K562 (cell line): ENCODE measurements around the gene MMP7. TPM values are rescaled to one million over a fixed set of nuclear protein-coding genes. Genes with fewer than 3 reads are reported as not detected.
A peak's percentile ranks its signal among the peaks of the same experiment; 100 is the strongest.

Experiments
- BDP1 ChIP-seq: IDR thresholded peaks from 3 replicates; pipeline ENCODE4 v1.6.1; 2011; ENCODE audit not compliant: insufficient read length, insufficient read depth
- CC2D1A ChIP-seq: fragments of 450-650 bp; IDR thresholded peaks from 2 replicates; pipeline ENCODE4 v1.6.1; 2017; ENCODE audit warnings: mild to moderate bottlenecking
- CHCHD3 ChIP-seq: fragments of 250-450 bp; sonication (Bioruptor Pico); IDR thresholded peaks from 2 replicates; pipeline ENCODE4 v2.1.2; 2022; ENCODE audit warnings: mild to moderate bottlenecking
- CHD1 ChIP-seq: fragments of 200-600 bp; sonication (generic); IDR thresholded peaks from one replicate; pipeline ENCODE4 v1.6.1; 2012; ENCODE audit warnings: mild to moderate bottlenecking, moderate library complexity, low read length, inconsistent platforms
- CHD4 ChIP-seq: fragments of 200-600 bp; sonication (generic); IDR thresholded peaks from 3 replicates; pipeline ENCODE4 v1.6.1; 2012; ENCODE audit warnings: low read depth, mild to moderate bottlenecking, mixed read lengths, low read length, inconsistent platforms; ENCODE audit not compliant: insufficient read depth, insufficient replicate concordance, poor library complexity, severe bottlenecking
- CSDE1 ChIP-seq, 2 experiments: fragments of 450-650 bp; IDR thresholded peaks; 2 replicates each; pipeline ENCODE4 v1.6.1; 2016; ENCODE audit warnings: mild to moderate bottlenecking in 1 of 2
- DEAF1 ChIP-seq: fragments of 450-650 bp; formaldehyde crosslinking; IDR thresholded peaks from 2 replicates; pipeline ENCODE4 v1.4.0; 2020; ENCODE audit warnings: mild to moderate bottlenecking, moderate library complexity
- E2F1 ChIP-seq: sonication (generic); formaldehyde crosslinking; IDR thresholded peaks from 2 replicates; pipeline ENCODE4 v1.8.1; 2023; ENCODE audit warnings: mild to moderate bottlenecking, missing genetic modification reagents, moderate library complexity
- FOXP4 ChIP-seq: sonication (generic); formaldehyde crosslinking; IDR thresholded peaks from 2 replicates; pipeline ENCODE4 v1.8.0; 2022; ENCODE audit warnings: mild to moderate bottlenecking, missing genetic modification reagents, borderline replicate concordance
- GTF2E2 ChIP-seq: fragments of 200-800 bp; sonication (Bioruptor generic); IDR thresholded peaks from 2 replicates; pipeline ENCODE4 v1.6.1; 2016; ENCODE audit warnings: missing genetic modification characterization, missing compliant biosample characterization
- HES1 ChIP-seq: fragments of 450-650 bp; IDR thresholded peaks from 2 replicates; pipeline ENCODE4 v1.6.1; 2016; ENCODE audit warnings: low read depth, mild to moderate bottlenecking, moderate library complexity
- KLF16 ChIP-seq: IDR thresholded peaks from 2 replicates; pipeline ENCODE4 v1.6.1; 2016; ENCODE audit warnings: antibody characterized with exemption
- NFATC3 ChIP-seq: fragments of 450-650 bp; IDR thresholded peaks from 2 replicates; pipeline ENCODE4 v1.6.1; 2017; ENCODE audit warnings: mild to moderate bottlenecking
- RAD21 ChIP-seq, 2 experiments: fragments of 250-450 bp in 1 of 2; fragments of 450-650 bp in 1 of 2; sonication (Bioruptor Pico) in 1 of 2; formaldehyde crosslinking in 1 of 2; IDR thresholded peaks in 1 of 2; conservative IDR thresholded peaks in 1 of 2; 2 replicates each; pipeline versions ENCODE4 v1.4.0 to v1.8.0; 2020 to 2022; ENCODE audit warnings: mild to moderate bottlenecking in 2 of 2, moderate library complexity in 1 of 2
- RFX7 ChIP-seq: fragments of 250-450 bp; sonication (Bioruptor Pico); IDR thresholded peaks from 2 replicates; pipeline ENCODE4 v1.5.1; 2021; ENCODE audit warnings: mild to moderate bottlenecking
- SMC3 ChIP-seq: conservative IDR thresholded peaks from 2 replicates; pipeline ENCODE4 v1.6.1; 2011; ENCODE audit warnings: low read depth, low read length, improper control_type of control experiment; ENCODE audit not compliant: insufficient read depth
- TEAD4 ChIP-seq, 2 experiments: sonication (generic) in 1 of 2; formaldehyde crosslinking in 1 of 2; IDR thresholded peaks; 2 replicates each; pipeline versions ENCODE4 v1.6.1 to v1.8.0; 2012 to 2022; ENCODE audit warnings: borderline replicate concordance in 1 of 2, inconsistent platforms in 1 of 2, low read length in 1 of 2, mild to moderate bottlenecking in 1 of 2, missing genetic modification reagents in 1 of 2
- ZBTB9 ChIP-seq: fragments of 450-650 bp; formaldehyde crosslinking; IDR thresholded peaks from 2 replicates; pipeline ENCODE4 v1.4.0; 2020; ENCODE audit warnings: mild to moderate bottlenecking, moderate library complexity
- ZFP1 ChIP-seq: fragments of 450-650 bp; formaldehyde crosslinking; IDR thresholded peaks from 2 replicates; pipeline ENCODE4 v1.4.0; 2020; ENCODE audit warnings: mild to moderate bottlenecking, mixed read lengths
- ZNF695 ChIP-seq: fragments of 450-650 bp; formaldehyde crosslinking; IDR thresholded peaks from 2 replicates; pipeline ENCODE4 v1.4.0; 2020; ENCODE audit warnings: mild to moderate bottlenecking, moderate library complexity
- polyA plus RNA-seq, 8 experiments: library from polyadenylated mRNA; depleted of rRNA in 4 of 8; stranded (reverse) in 5 of 8; unstranded in 3 of 8; fragments of >200 nt; fragmentation: Nextera tagmentation in 2 of 8; fragmentation: Illumina TruSeq in 1 of 8; extraction: Ambion mirVana in 2 of 8; extraction: Trizol in 1 of 8; gene quantifications; 2 replicates each; pipeline versions ENCODE4 v1.2.1 to v1.2.3, GENCODE V29; 2011 to 2014; ENCODE audit warnings: inconsistent platforms in 1 of 8, missing spikeins in 1 of 8
- total RNA-seq, 7 experiments: library from RNA; depleted of rRNA in 6 of 7; stranded (reverse); fragments of >200 nt in 6 of 7; fragmentation: Illumina TruSeq in 2 of 7; extraction: Trizol in 2 of 7; gene quantifications; 2 replicates each; pipeline versions ENCODE4 v1.2.1 to v1.2.3, GENCODE V29; 2011 to 2021; ENCODE audit warnings: low replicate concordance in 1 of 7

The MMP7 gene
- total and polyA plus RNA-seq, 9 of the 15 experiments (the other 6 are each of a cell fraction or from before 2014, with no cell fraction given), result 0.13 TPM; not detected in 8

GRCh38 chr11:102495161-102496042 lies 35.1 kb downstream of the MMP7 start (continued):
- no peak for TF ChIP-seq GTF2E2 (tag)
- TF ChIP-seq DEAF1 (CRISPR knock-in tag), result peak; percentile 88
- TF ChIP-seq ZNF695 (CRISPR knock-in tag), result no peak
- no peak for TF ChIP-seq CHCHD3
- no peak for TF ChIP-seq ZFP1 (CRISPR knock-in tag)
- no peak for TF ChIP-seq BDP1
- TF ChIP-seq RAD21 (CRISPR knock-in tag; conservative IDR thresholded peaks at IDR 0.05 in 1 of 2, IDR thresholded peaks at IDR 0.05 in 1 of 2), result peak; percentile 93 to 95
- TF ChIP-seq CSDE1 (IDR thresholded peaks at IDR 0.05), result no peak
- no peak for TF ChIP-seq CHD1
- TF ChIP-seq ZBTB9, result no peak
- TF ChIP-seq TEAD4 (IDR thresholded peaks at IDR 0.05; ENCODE audit: low read length), result peak; percentile 49; the same call in 1 of the 2 replicates
- TF ChIP-seq TEAD4 (CRISPR knock-in tag; IDR thresholded peaks at IDR 0.05; ENCODE audit: borderline replicate concordance), result no peak
- TF ChIP-seq NFATC3, result 0 out of 2 replicates have a peak, but pooled peaks have one; percentile 32
- TF ChIP-seq RFX7 (CRISPR knock-in tag), result no peak
- TF ChIP-seq KLF16, result peak; percentile 44; the same call in 1 of the 2 replicates
- TF ChIP-seq FOXP4 (CRISPR knock-in tag), result no peak
- TF ChIP-seq SMC3, result peak; percentile 79
- peak; percentile 53 for TF ChIP-seq CC2D1A
- TF ChIP-seq HES1, result no peak
- TF ChIP-seq CHD4, result no peak
- no peak for TF ChIP-seq E2F1 (CRISPR knock-in tag)
